Measurements from ENCODE around the gene SLC16A3.
A peak's percentile ranks its signal among the peaks of the same experiment; 100 is the strongest.

Gene SLC16A3

GRCh38 chr17:82235056-82235774 lies 6.4 kb downstream of the SLC16A3 start:
- TF ChIP-seq, protein P1, sequence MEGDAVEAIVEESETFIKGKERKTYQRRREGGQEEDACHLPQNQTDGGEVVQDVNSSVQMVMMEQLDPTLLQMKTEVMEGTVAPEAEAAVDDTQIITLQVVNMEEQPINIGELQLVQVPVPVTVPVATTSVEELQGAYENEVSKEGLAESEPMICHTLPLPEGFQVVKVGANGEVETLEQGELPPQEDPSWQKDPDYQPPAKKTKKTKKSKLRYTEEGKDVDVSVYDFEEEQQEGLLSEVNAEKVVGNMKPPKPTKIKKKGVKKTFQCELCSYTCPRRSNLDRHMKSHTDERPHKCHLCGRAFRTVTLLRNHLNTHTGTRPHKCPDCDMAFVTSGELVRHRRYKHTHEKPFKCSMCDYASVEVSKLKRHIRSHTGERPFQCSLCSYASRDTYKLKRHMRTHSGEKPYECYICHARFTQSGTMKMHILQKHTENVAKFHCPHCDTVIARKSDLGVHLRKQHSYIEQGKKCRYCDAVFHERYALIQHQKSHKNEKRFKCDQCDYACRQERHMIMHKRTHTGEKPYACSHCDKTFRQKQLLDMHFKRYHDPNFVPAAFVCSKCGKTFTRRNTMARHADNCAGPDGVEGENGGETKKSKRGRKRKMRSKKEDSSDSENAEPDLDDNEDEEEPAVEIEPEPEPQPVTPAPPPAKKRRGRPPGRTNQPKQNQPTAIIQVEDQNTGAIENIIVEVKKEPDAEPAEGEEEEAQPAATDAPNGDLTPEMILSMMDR (IDR thresholded peaks at IDR 0.05; ENCODE audit: insufficient read depth, low read depth, low read length, missing control alignments), result no peak
- no peak overlapping the region for H3K4me3 ChIP-seq (ENCODE audit: low read length)
- no peak for DNase-seq (ENCODE audit: low read depth)

DNA sequence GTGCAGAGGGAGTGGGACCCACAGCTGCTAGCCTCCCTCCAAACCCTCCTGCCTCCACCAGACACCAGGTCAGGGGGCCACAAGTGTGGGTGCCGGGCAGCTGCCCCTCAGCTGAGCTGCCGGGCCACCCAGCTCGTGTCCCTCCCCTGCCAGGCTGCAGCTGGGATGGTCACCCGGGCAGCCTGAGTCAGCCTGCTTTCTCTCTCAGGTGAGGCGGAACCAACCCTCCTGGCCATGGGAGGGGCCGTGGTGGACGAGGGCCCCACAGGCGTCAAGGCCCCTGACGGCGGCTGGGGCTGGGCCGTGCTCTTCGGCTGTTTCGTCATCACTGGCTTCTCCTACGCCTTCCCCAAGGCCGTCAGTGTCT lies 6.9 kb downstream of the SLC16A3 start:
- peak; percentile 66 for DNase-seq (ENCODE audit: low read depth)
- no peak overlapping the region for H3K4me3 ChIP-seq (ENCODE audit: low read length)

GRCh38 chr17:82236142-82236971 lies 7.5 kb downstream of the SLC16A3 start:
- DNase-seq (ENCODE audit: low read depth), result peak; percentile 56
- no peak overlapping the region for H3K4me3 ChIP-seq (ENCODE audit: low read length)
- TF ChIP-seq, protein P1 (IDR thresholded peaks at IDR 0.05; ENCODE audit: insufficient read depth, low read depth, low read length, missing control alignments), result peak; percentile 74

More for the DNA sequence above, 6.9 kb downstream of the SLC16A3 start:
- TF ChIP-seq, protein P1 (IDR thresholded peaks at IDR 0.05; ENCODE audit: insufficient read depth, low read depth, low read length, missing control alignments), result no peak

DNA sequence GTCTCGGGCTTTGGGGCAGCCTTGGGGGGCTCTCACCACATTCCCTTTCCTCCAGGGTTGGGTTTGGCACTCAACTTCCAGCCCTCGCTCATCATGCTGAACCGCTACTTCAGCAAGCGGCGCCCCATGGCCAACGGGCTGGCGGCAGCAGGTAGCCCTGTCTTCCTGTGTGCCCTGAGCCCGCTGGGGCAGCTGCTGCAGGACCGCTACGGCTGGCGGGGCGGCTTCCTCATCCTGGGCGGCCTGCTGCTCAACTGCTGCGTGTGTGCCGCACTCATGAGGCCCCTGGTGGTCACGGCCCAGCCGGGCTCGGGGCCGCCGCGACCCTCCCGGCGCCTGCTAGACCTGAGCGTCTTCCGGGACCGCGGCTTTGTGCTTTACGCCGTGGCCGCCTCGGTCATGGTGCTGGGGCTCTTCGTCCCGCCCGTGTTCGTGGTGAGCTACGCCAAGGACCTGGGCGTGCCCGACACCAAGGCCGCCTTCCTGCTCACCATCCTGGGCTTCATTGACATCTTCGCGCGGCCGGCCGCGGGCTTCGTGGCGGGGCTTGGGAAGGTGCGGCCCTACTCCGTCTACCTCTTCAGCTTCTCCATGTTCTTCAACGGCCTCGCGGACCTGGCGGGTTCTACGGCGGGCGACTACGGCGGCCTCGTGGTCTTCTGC lies 8.4 kb downstream of the SLC16A3 start:
- DNase-seq (ENCODE audit: low read depth), result no peak
- H3K4me3 ChIP-seq (ENCODE audit: low read length), result no peak overlapping the region
- TF ChIP-seq, protein P1 (IDR thresholded peaks at IDR 0.05; ENCODE audit: insufficient read depth, low read depth, low read length, missing control alignments), result no peak

DNA sequence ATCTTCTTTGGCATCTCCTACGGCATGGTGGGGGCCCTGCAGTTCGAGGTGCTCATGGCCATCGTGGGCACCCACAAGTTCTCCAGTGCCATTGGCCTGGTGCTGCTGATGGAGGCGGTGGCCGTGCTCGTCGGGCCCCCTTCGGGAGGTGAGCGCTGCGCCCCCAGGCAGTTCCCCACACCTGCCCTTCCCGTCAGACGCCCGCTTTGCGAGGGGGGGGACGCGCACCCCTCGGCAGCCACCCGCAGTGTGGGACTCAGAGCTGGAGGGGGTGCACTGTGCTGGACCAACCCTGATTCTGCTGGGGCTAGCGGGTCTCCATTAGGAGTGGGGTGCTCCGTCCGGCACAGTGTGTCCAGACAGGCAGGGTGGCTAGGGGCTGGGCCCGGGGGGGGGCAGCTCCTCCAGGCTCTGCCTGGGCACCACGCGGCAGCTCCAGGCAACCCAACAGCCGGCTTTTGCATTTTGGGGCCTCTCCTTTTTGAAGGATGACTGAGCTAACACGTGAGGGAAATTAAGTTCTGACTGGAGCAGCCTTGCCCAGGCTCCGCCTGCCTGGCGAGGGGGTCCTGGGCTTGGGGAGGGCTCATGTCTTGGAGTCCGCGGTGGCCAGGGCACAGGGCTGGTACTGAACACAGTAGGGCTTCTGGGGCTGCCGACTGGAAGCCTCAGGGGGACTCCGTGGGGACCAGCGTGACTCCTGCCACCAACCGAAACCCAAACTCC lies 9.1 kb downstream of the SLC16A3 start:
- DNase-seq (ENCODE audit: low read depth), result no peak
- TF ChIP-seq, protein P1 (IDR thresholded peaks at IDR 0.05; ENCODE audit: insufficient read depth, low read depth, low read length, missing control alignments), result no peak
- no peak overlapping the region for H3K4me3 ChIP-seq (ENCODE audit: low read length)

- no peak overlapping the region for H3K4me3 ChIP-seq (ENCODE audit: low read length)
- TF ChIP-seq, protein P1 (IDR thresholded peaks at IDR 0.05; ENCODE audit: insufficient read depth, low read depth, low read length, missing control alignments), result no peak
- DNase-seq (ENCODE audit: low read depth), result peak; percentile 94
Observed at GRCh38 chr17:82238472-82239201, 9.8 kb downstream of the SLC16A3 start.
